Effector memory CD4-positive, alpha-beta T cell (primary cell): ENCODE measurements around the gene MEF2B.
"Not testable (repeated sequence)": the region's sequence is repeated elsewhere in the genome, so short reads cannot be mapped to it uniquely, and the experiment has no call there.

Experiments
- DNase-seq, 3 donors: peaks; one replicate each; pipeline ENCODE4 v3.0.0-alpha.2; 2020
- H3K27ac ChIP-seq: 2 replicates; pipeline ENCODE4 v1.7.0; 2013; ENCODE audit warnings: mild to moderate bottlenecking, low read length, moderate library complexity; ENCODE audit not compliant: insufficient read depth, poor library complexity, severe bottlenecking
- H3K27me3 ChIP-seq: replicated peaks from 2 replicates; pipeline ENCODE4 v1.7.0; 2013; ENCODE audit warnings: mild to moderate bottlenecking, low read length; ENCODE audit not compliant: insufficient read depth, control insufficient read depth, poor library complexity, severe bottlenecking
- H3K36me3 ChIP-seq: 2 replicates; pipeline ENCODE4 v1.7.0; 2013; ENCODE audit warnings: mild to moderate bottlenecking, low read length, moderate library complexity; ENCODE audit not compliant: control insufficient read depth, insufficient read depth
- H3K4me1 ChIP-seq: 2 replicates; pipeline ENCODE4 v1.7.0; 2013; ENCODE audit warnings: low read length, mild to moderate bottlenecking; ENCODE audit not compliant: control insufficient read depth, insufficient read depth, poor library complexity, severe bottlenecking
- H3K4me3 ChIP-seq: 2 replicates; pipeline ENCODE4 v1.7.0; 2013; ENCODE audit warnings: low read length, low read depth, mild to moderate bottlenecking; ENCODE audit not compliant: insufficient read depth, poor library complexity, severe bottlenecking
- H3K9me3 ChIP-seq: 2 replicates; pipeline ENCODE4 v1.7.0; 2013; ENCODE audit warnings: mild to moderate bottlenecking, low read length, moderate library complexity; ENCODE audit not compliant: control insufficient read depth

MEF2B gene

DNA sequence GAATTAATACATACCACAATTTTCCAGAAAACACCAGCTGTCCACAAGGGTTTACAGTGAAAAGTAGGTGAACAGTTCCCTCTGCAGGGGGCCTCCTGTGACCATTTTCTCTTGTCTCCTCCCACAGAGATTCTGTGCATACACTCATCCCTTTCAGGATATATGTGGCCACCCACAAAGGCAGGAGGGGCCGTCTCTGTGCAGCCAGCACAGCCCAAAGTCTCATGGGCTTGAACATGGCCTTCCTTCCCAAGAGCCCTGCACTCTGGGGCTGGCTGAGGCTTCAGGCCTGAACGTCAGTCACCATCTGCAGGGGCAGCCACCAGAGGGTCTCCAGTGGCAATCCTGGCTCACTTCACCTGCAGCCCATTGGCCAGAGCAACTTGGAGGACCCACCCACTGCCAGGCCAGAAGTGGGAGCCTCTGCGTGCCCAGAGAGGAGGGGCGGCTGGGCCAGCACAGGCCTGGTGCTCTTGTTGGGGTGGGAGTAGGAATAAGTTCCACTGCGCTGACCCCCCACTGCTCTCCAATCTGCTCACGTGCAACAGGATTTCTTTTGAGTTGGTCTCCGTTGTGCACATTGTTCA lies 56.9 kb downstream of the MEF2B start:
- no peaks in the 10 kb centered on the region for H3K9me3 ChIP-seq
- H3K36me3 ChIP-seq: no peaks in the 10 kb centered on the region
- no peak for DNase-seq
- H3K4me3 ChIP-seq: no peak overlapping the region
- no peaks in the 10 kb centered on the region for H3K4me1 ChIP-seq
- H3K27ac ChIP-seq: no peak overlapping the region
- no peaks in the 10 kb centered on the region for H3K27me3 ChIP-seq

GRCh38 chr19:19111967-19112580 lies 58.0 kb downstream of the MEF2B start:
- DNase-seq: no peak
- no peaks in the 10 kb centered on the region for H3K27me3 ChIP-seq
- no peaks in the 10 kb centered on the region for H3K9me3 ChIP-seq
- no peaks in the 10 kb centered on the region for H3K36me3 ChIP-seq
- H3K27ac ChIP-seq: no peak overlapping the region
- no peak overlapping the region for H3K4me3 ChIP-seq
- H3K4me1 ChIP-seq: no peaks in the 10 kb centered on the region

DNA sequence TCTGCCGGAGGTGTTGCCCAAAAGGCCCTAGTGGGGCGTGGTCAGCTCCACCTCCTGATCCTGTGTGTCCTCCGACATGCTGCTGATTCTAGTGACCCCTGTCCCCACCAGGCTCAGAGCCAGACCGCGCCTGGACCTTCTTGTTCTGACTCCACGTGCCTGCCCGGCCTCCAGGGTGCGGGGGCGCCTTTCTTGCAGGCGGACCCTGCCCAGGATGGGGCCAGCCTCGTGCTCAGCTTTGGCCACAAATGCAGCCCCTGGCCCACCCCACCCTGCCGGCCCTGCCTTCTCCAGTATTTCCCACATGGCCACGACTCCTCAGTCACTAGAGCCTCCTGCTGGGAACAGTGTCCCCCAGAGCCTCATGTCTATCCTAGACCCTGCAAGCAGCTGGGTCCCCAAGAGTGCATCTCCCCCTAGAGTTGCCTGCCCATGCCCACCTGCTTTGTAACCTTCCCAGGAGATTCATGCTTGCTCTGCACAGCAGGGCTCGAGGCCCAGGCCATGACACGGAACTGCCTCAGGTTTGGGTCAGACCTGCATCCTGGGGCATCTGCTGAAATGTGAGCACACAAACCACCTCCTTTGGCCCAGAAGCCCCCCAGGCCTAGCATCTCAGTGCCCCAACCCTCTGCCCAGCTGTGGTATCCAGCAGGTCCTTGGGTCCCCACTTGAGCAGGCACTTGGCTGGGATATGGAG lies 58.8 kb downstream of the MEF2B start:
- no peaks in the 10 kb centered on the region for H3K36me3 ChIP-seq
- H3K27ac ChIP-seq: no peak overlapping the region
- no peaks in the 10 kb centered on the region for H3K4me1 ChIP-seq
- DNase-seq: no peak
- H3K27me3 ChIP-seq: no peaks in the 10 kb centered on the region
- no peaks in the 10 kb centered on the region for H3K9me3 ChIP-seq
- H3K4me3 ChIP-seq: no peak overlapping the region

DNA sequence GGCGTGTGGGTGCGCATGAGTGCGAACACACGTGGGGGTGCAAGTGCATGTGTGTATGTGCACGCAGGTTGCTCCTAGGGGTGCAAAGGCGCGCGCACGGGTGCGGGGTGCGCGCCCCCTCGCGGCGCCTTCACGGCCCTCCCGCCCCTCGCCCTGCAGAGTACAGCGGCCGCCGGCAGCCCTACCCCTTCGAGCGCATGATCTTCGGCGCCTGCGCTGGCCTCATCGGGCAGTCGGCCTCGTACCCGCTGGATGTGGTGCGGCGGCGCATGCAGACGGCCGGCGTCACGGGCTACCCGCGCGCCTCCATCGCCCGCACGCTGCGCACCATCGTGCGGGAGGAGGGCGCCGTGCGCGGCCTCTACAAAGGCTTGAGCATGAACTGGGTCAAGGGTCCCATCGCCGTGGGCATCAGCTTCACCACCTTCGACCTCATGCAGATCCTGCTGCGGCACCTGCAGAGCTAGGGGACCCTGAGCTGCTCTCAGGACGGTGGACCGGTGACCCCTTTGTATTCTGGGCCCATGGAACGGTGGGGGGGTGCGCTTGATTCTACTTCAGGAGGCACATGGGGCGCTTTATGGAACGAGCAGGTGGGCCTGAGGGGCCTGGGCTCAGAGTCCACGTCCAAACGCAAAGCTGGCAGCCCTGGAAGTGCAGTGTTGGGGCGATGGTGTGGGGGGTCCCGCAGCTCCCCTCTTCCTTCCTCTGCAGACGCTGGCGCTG lies 59.5 kb downstream of the MEF2B start:
- Histone ChIP-seq H3K4me1 (no peaks in the 10 kb centered on the region), H3K4me3 (no peak overlapping the region), H3K27me3 (no peaks in the 10 kb centered on the region), H3K36me3 (no peaks in the 10 kb centered on the region), H3K27ac (no peak overlapping the region), H3K9me3 (no peaks in the 10 kb centered on the region)
- no peak for DNase-seq

DNA sequence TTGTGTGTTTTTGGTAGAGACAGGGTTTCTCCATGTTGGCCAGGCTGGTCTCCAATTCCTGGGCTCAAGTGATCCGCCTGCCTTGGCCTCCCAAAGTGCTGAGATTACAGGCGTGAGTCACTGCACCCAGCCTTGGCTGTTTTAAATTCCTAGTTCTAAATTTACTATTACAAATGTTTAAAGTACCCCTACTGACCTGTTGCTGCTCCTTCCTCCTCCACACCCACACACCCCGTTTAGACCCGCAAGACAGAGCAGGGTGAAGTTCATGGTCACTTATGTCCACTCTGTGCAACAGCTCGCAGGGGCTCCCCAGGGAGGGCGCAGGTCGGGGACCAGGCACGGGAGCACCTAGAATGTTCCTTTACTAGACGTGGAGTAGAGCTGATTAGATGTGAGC lies 60.5 kb downstream of the MEF2B start:
- DNase-seq: no peak
- H3K4me1 ChIP-seq: no peaks in the 10 kb centered on the region
- no peak overlapping the region for H3K4me3 ChIP-seq
- no peak overlapping the region for H3K27ac ChIP-seq
- H3K27me3 ChIP-seq: no peaks in the 10 kb centered on the region
- no peaks in the 10 kb centered on the region for H3K9me3 ChIP-seq
- H3K36me3 ChIP-seq: no peaks in the 10 kb centered on the region

DNA sequence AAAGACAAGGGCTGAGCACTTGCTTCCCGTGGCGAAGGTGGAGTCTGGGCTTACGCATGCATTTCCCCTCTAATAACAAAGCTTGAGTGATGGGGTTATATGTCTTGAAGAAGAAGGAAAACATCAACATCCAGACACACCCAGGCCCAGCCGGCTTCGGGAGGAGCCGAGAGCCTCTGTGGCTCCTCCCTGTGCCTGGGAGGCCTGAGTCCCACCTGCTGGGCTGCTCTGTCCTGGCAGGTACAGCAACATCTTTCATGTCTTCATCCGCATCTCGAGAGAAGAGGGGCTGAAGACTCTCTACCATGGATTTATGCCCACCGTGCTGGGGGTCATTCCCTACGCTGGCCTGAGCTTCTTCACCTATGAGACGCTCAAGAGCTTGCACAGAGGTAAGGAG lies 62.4 kb downstream of the MEF2B start:
- Histone ChIP-seq H3K4me1 (no peaks in the 10 kb centered on the region), H3K4me3 (no peak overlapping the region)
- no peak for DNase-seq

DNA sequence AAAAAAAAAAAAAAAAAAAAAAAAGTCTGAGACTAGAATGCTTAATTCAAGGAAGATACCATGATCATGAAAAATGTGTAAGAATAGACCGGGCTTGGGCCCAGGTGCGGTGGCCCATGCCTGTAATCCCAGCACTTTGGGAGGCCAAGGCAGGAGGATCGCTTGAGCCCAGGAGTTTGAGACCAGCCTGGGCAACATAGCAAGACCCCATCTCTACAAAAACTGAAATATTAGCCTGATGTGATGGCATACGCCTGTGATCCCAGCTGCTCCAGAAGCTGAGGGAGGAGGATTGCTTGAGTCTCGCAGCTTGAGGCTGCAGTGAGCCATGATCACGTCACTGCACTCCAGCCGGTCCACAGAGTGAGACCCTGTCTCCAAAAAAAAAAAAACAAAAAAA lies 63.1 kb downstream of the MEF2B start:
- not testable (repeated sequence) for H3K27me3 ChIP-seq, DNase-seq, H3K4me1 ChIP-seq, H3K9me3 ChIP-seq, H3K27ac ChIP-seq, H3K36me3 ChIP-seq, H3K4me3 ChIP-seq

More for the DNA sequence above, 62.4 kb downstream of the MEF2B start:
- Histone ChIP-seq H3K27me3 (no peaks in the 10 kb centered on the region), H3K36me3 (no peaks in the 10 kb centered on the region), H3K27ac (no peak overlapping the region), H3K9me3 (no peaks in the 10 kb centered on the region)

DNA sequence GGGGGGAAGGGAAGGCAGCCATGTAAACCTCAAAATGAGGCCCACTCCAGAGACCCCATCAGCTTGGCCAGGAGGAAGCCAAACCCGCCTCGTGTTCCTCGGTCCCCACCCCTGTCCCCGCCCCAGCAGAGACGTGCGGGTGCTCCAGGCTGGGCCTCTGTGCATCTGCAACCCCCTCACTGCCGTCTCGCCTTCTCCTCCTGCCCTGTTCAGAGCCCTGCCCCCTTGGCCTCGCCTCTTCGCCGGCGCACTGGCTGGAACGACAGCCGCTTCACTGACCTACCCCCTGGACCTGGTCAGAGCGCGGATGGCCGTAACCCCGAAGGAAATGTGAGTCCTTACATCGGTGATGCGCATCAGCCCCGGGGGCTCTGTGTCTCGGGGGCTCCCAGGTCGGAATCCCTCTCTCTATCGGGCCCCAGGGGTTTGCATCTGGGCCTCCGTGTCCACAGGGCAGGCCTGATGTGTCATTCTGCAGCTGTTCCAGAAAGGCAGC lies 64.0 kb downstream of the MEF2B start:
- Histone ChIP-seq H3K9me3 (no peaks in the 10 kb centered on the region), H3K27me3 (no peaks in the 10 kb centered on the region), H3K4me1 (no peaks in the 10 kb centered on the region), H3K4me3 (no peak overlapping the region), H3K36me3 (peaks cover 6% of the 10 kb centered on the region), H3K27ac (no peak overlapping the region)
- DNase-seq: no peak

- Histone ChIP-seq H3K36me3 (peaks cover 12% of the 10 kb centered on the region), H3K4me3 (no peak overlapping the region), H3K27ac (no peak overlapping the region), H3K27me3 (no peaks in the 10 kb centered on the region), H3K4me1 (no peaks in the 10 kb centered on the region), H3K9me3 (no peaks in the 10 kb centered on the region)
- no peak for DNase-seq
Measured at GRCh38 chr19:19105365-19106055, 64.6 kb downstream of the MEF2B start.
